Vagina (tissue), 2 donors: ENCODE results near the gene RPGR. TPM values are rescaled to one million over a fixed set of nuclear protein-coding genes. Genes with fewer than 3 reads are reported as not detected.

Experiments used
- DNase-seq, 2 donors: peaks; one replicate each; pipeline ENCODE4 v3.0.0-alpha.2; 2017; ENCODE audit errors: extremely low spot score in 2 of 2
- H3K27ac ChIP-seq: fragments of 200-600 bp; sonication (generic); one replicate; pipeline ENCODE4 v1.5.1; 2019
- H3K27me3 ChIP-seq: fragments of 200-600 bp; sonication (generic); one replicate; pipeline ENCODE4 v1.5.1; 2019
- H3K36me3 ChIP-seq, 2 donors: fragments of 200-600 bp; sonication (generic); one replicate each; pipeline ENCODE4 v1.5.1; 2017 to 2019
- H3K4me1 ChIP-seq: fragments of 200-600 bp; sonication (generic); one replicate; pipeline ENCODE4 v1.5.1; 2019
- H3K4me3 ChIP-seq, 2 donors: fragments of 200-600 bp; sonication (generic); 1 replicate in 1 of 2; 2 replicates in 1 of 2; pipeline ENCODE4 v1.5.1; 2016 to 2019
- H3K9me3 ChIP-seq: fragments of 200-600 bp; sonication (generic); one replicate; pipeline ENCODE4 v1.5.1; 2019
- CTCF ChIP-seq, 3 experiments: fragments of 450-650 bp in 2 of 3; fragments of 200-600 bp in 1 of 3; sonication (generic) in 1 of 3; IDR thresholded peaks; one replicate each; pipeline ENCODE4 v1.5.1; 2017 to 2019; ENCODE audit warnings: antibody characterized with exemption in 3 of 3, mild to moderate bottlenecking in 2 of 3, moderate library complexity in 2 of 3
- POLR2A ChIP-seq, 2 donors: fragments of 450-650 bp; IDR thresholded peaks; one replicate each; pipeline ENCODE4 v1.6.1; 2017; ENCODE audit warnings: antibody characterized with exemption in 2 of 2, mild to moderate bottlenecking in 2 of 2, moderate library complexity in 2 of 2
- POLR2AphosphoS5 ChIP-seq, 2 donors: sonication (generic); formaldehyde crosslinking; IDR thresholded peaks; one replicate each; pipeline ENCODE4 v1.9.0; 2017; ENCODE audit warnings: antibody characterized with exemption in 2 of 2, mild to moderate bottlenecking in 2 of 2, low read depth in 1 of 2; ENCODE audit not compliant: insufficient read depth in 1 of 2
- intact Hi-C: fragments of 100-400 bp; cut with DNase I; formaldehyde crosslinking; loops from one replicate; pipeline ENCODE4 v1.15.1; 2023
- total RNA-seq: library from RNA; depleted of rRNA; stranded (reverse); fragments of >200 nt; gene quantifications from one replicate; pipeline ENCODE4 v1.2.3, GENCODE V29; 2016

Gene RPGR
- total RNA-seq, 1 donor from 2014 or later = 15.0 TPM

- intact Hi-C loops = no loop called here
- no peak for TF ChIP-seq CTCF (IDR thresholded peaks at IDR 0.05)
- no peak for TF ChIP-seq POLR2A (IDR thresholded peaks at IDR 0.05)
- TF ChIP-seq POLR2AphosphoS5 (IDR thresholded peaks at IDR 0.05; ENCODE audit: insufficient read depth in 1 of 2, low read depth in 1 of 2) = no peak
Observed at GRCh38 chrX:38278682-38279081, 48.6 kb downstream of the RPGR start.

GRCh38 chrX:38277802-38278201 lies 49.5 kb downstream of the RPGR start:
- intact Hi-C loops = no loop called here
- Histone ChIP-seq H3K4me1 (no peaks in the 10 kb centered on the region), H3K36me3 (no peaks in the 10 kb centered on the region), H3K27me3 (peaks cover 4% of the 10 kb centered on the region), H3K27ac (no peak overlapping the region), H3K9me3 (no peaks in the 10 kb centered on the region), H3K4me3 (no peak overlapping the region)
- no peak for DNase-seq
- no peak for TF ChIP-seq CTCF (IDR thresholded peaks at IDR 0.05)
- no peak for TF ChIP-seq POLR2A (IDR thresholded peaks at IDR 0.05)
- no peak for TF ChIP-seq POLR2AphosphoS5 (IDR thresholded peaks at IDR 0.05; ENCODE audit: insufficient read depth in 1 of 2, low read depth in 1 of 2)

More at GRCh38 chrX:38278682-38279081, 48.6 kb downstream of the RPGR start:
- Histone ChIP-seq H3K9me3 (no peaks in the 10 kb centered on the region), H3K36me3 (no peaks in the 10 kb centered on the region), H3K27ac (no peak overlapping the region), H3K27me3 (peaks cover 4% of the 10 kb centered on the region), H3K4me3 (no peak overlapping the region), H3K4me1 (no peaks in the 10 kb centered on the region)
- no peak for DNase-seq

- no peaks in the 10 kb centered on the region for H3K4me1 ChIP-seq
- TF ChIP-seq POLR2A (IDR thresholded peaks at IDR 0.05) = no peak
- no peaks in the 10 kb centered on the region for H3K9me3 ChIP-seq
- H3K27ac ChIP-seq = no peak overlapping the region
- intact Hi-C loops = no loop called here
- no peak overlapping the region for H3K4me3 ChIP-seq
- no peak for DNase-seq
- H3K36me3 ChIP-seq = no peaks in the 10 kb centered on the region
- H3K27me3 ChIP-seq = peaks cover 4% of the 10 kb centered on the region
Observed at GRCh38 chrX:38277136-38277535, 50.2 kb downstream of the RPGR start.

- TF ChIP-seq POLR2AphosphoS5 (IDR thresholded peaks at IDR 0.05; ENCODE audit: insufficient read depth in 1 of 2, low read depth in 1 of 2) (no peak), POLR2A (IDR thresholded peaks at IDR 0.05) (no peak), CTCF (IDR thresholded peaks at IDR 0.05) (no peak)
- DNase-seq = no peak
- intact Hi-C loops = no loop called here
- Histone ChIP-seq H3K9me3 (no peaks in the 10 kb centered on the region), H3K4me3 (no peak overlapping the region), H3K36me3 (no peaks in the 10 kb centered on the region), H3K4me1 (no peaks in the 10 kb centered on the region), H3K27ac (no peak overlapping the region), H3K27me3 (peaks cover 4% of the 10 kb centered on the region)
Observed at GRCh38 chrX:38276089-38276488, 51.2 kb downstream of the RPGR start.

GRCh38 chrX:38275615-38276014 lies 51.7 kb downstream of the RPGR start:
- Histone ChIP-seq H3K9me3 (no peaks in the 10 kb centered on the region), H3K27me3 (peaks cover 4% of the 10 kb centered on the region), H3K27ac (no peak overlapping the region), H3K4me3 (no peak overlapping the region), H3K36me3 (no peaks in the 10 kb centered on the region), H3K4me1 (no peaks in the 10 kb centered on the region)
- intact Hi-C loops = no loop called here
- TF ChIP-seq CTCF (IDR thresholded peaks at IDR 0.05) (no peak), POLR2AphosphoS5 (IDR thresholded peaks at IDR 0.05; ENCODE audit: insufficient read depth in 1 of 2, low read depth in 1 of 2) (no peak), POLR2A (IDR thresholded peaks at IDR 0.05) (no peak)
- DNase-seq = no peak

- intact Hi-C loops = no loop called here
- TF ChIP-seq POLR2A (IDR thresholded peaks at IDR 0.05) = no peak
- no peak for TF ChIP-seq CTCF (IDR thresholded peaks at IDR 0.05)
- TF ChIP-seq POLR2AphosphoS5 (IDR thresholded peaks at IDR 0.05; ENCODE audit: insufficient read depth in 1 of 2, low read depth in 1 of 2) = no peak
- H3K4me3 ChIP-seq = no peak overlapping the region
- no peaks in the 10 kb centered on the region for H3K36me3 ChIP-seq
- DNase-seq = no peak
- no peaks in the 10 kb centered on the region for H3K4me1 ChIP-seq
- H3K27me3 ChIP-seq = peaks cover 2% of the 10 kb centered on the region
- H3K27ac ChIP-seq = no peak overlapping the region
- H3K9me3 ChIP-seq = no peaks in the 10 kb centered on the region
Observed at GRCh38 chrX:38273453-38273852, 53.9 kb downstream of the RPGR start.
